NCI-H2107 treated with DMSO at 0.1 percent for 48 hours (cell line): Measurements from ENCODE around the gene UFD1.

Experiments used
- DNase-seq: peaks from one replicate; lab custom pipeline; 2025; ENCODE audit not compliant: unreplicated experiment; lab: John Stamatoyannopoulos, UW

UFD1 gene

GRCh38 chr22:19400881-19401280 lies 78.1 kb downstream of the UFD1 start:
- no peak for DNase-seq
